ENCODE results near the gene EFS. TPM values are rescaled to one million over a fixed set of nuclear protein-coding genes. Genes with fewer than 3 reads are reported as not detected.
"Not testable (repeated sequence)": the region's sequence is repeated elsewhere in the genome, so short reads cannot be mapped to it uniquely, and the experiment has no call there.

EFS gene
- total RNA-seq, 1 donor from 2014 or later: not detected

DNA sequence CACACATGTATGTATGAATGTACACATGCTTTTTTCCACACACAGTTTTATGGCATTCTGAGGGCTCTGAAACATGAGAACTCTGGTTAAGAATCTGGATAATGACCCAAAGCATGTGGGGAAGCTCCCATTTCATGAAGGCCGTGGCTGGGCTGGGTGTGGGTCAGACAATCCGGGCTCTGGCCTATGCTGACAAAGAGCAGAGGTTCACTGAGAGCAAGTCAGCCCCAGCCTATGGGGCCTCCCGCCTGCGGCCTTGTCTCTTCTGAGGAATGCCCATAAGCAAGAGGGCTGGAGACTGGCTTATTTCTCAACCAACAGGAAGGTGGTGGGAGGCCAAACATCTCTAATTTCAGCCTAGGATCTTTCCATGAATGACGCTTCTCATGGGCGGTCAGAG, 34.6 kb upstream of the EFS start:
- no peak for DNase-seq (ENCODE audit: low read depth, low spot score)

DNA sequence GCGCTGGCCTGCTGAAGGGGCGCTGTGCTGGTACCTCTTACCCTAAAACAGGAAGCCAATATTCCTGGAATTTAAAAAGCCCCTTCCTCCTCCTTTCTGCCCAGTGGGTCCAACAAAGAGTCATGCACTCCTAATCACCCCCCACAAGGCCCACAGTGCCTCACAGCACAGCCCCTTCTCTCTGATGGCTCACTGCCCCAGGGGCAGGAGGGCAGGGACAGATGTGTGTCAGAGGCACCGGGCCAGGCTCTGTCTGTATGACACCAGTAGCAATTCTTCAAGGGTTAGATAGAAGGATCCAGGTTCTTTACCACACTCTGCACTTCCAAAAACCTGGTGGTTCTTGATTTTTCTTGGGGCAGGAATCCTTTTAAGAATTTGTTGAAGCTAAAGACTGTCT, 34.2 kb upstream of the EFS start:
- no peak for DNase-seq (ENCODE audit: low read depth, low spot score)

DNA sequence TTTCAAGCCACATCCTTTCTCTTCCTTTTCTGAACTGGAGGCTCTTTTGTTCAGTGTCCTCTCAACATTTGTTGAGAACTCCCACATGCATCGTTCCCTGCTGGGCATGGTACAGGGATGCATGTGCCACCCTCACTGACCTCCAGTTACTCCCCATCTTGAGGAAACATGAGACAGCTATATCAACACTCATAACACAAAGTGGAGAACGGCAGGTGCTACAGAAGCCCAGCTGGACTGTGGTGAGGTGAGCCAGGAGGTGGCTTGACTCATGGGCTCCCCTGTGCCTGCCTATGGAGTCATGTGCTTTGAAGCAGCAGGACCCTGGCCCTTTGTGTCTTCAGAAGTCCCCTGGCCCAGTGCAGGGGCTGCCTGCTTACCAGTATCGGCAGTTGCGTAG, 33.4 kb upstream of the EFS start:
- DNase-seq (ENCODE audit: low read depth, low spot score): no peak

GRCh38 chr14:23396781-23397407, 31.9 kb upstream of the EFS start:
- DNase-seq (ENCODE audit: low read depth, low spot score): no peak

DNA sequence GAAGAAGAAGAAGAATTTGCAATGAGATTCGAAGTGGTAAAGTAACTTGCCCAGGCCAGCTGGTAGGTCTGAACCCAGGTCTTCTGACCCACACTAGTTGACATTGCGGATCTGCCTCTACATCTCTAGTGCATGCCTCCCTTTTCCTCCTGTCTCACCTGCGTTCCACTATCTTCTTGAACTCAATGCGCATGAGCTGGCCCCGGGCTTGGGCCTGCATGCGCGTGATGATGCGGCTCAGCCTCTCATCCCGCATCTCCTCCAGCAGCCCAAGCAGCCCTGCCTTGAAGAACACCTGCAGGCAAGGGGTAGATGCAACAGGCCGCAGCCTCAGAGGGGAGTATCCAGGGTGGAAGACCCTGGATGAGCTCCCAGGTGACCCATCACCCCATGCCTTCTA, 31.2 kb upstream of the EFS start:
- DNase-seq (ENCODE audit: low read depth, low spot score): no peak

DNA sequence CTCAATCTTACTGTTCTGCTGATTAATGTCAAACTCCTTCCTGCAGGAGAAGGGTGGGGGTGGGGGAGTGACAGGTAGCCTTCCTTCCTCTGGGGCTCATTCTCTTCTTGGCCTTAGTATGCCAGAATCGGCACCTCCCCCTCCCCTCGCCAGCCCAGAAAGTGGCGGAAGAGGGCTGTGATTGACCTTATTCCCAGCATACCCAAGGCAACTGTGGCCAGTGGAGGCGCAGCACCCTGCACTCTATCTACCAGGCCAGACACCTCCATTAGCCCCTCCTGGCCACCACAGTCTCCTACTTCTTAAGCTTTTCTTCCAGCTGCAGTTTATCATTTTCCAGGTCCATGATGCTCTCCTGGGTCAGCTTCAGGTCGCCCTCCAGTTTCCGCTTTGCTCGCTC, 27.6 kb upstream of the EFS start:
- no peak for DNase-seq (ENCODE audit: low read depth, low spot score)

GRCh38 chr14:23389871-23390270, 24.9 kb upstream of the EFS start:
- DNase-seq (ENCODE audit: low read depth, low spot score): not testable (repeated sequence)

DNA sequence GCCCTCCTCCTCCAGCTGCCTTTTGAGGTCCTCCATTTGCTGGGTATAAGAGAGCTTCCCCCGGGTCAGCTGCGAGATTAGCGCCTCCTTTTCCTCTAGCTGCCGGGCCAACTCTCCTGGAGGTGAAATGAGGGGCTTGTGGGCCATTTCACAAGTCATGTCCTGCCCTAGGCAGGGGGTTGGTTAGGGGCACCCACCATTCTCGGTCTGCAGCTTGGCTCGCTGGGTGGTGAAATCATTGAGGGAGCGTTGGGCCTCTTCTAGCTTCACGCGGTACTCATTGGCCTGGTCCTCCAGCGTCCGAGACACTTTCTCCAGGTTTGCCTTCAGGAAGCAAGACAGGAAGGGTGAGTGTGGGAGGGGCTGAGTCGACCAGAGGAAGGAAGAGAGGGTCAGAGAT, 24.4 kb upstream of the EFS start:
- no peak for DNase-seq (ENCODE audit: low read depth, low spot score)

DNA sequence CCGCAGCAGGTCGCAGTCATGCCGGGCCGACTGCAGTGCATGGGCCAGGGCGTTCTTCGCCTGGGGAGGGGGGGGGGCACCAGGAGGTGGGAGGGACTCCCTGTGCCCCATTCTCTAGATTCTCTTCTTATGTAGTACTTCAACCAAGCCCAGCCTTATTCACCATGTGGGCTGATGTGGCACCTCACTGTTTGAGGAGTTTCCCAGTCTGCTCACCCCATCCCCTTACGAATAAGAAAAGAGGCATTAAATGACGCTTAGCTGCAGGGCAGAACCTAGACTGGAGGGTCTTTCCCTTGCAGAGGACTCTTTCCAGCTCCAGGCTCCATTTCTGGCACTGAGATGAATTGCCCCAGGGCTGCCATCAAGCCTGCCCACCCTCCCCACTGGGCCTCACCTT, 24.0 kb upstream of the EFS start:
- DNase-seq (ENCODE audit: low read depth, low spot score): no peak

DNA sequence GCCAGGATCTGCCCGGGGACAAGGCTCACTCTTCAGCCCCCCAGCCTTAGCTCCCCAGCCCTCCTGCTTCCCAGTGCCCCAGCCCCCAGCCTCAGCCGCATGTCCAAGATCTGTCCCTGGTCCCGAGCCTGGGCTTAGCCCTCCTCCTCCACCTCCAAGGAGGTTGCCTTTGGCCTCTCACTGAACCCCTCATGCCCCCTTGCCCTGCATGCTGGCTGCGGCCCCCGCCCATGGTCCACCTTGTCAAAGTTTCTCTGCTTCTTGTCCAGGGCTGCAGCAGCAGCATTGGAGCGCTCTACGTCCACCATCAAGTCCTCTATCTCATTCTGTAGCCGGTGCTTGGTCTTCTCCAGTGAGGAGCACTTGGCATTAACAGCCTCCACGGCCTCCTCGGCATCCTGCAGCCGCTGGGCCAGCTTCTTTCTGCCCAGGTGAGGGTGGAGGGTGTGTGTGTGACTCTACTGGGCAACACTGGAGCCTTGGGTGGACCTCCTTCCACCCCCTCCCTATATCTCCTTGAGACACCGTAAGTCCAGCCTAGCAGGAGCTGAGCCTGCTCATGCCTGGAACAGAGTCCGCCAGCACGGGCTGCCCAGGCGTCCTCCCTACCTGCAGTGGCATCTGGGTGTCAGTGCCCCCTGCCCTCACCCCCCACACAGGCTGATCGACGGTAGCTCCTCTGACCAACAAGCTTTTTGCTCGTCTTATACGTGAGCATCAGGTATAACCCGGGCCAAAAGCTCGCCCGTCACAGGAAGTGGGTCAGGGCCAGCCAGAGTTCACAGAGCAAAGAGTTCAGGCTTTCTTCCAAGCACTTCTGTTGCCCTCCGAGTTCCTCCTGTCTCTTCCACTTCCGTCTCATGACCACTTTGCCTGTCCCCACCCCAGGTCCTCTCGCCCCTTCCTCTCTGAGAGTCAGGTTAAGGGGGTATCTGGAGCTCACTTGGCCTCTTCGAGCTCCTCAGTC, 23.2 kb upstream of the EFS start:
- DNase-seq (ENCODE audit: low read depth, low spot score): no peak

DNA sequence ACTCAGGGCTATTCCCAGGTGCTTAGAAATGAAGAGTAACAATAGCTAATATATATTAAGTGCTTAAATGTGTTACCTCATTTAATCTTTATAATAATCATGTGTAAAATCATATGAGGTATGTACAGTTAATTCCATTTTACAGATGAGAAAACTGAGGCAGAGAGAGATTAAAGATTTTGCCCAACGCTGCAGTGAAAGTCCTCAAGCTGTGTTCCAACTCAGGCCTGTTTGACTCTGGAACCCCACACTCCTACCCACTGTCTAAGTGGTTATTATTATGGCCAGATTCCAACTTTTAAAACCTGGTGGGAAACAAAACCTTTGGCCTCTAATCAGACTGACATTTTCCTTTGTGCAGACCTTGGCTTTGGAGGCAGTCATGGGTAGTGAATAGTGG, 22.0 kb upstream of the EFS start:
- no peak for DNase-seq (ENCODE audit: low read depth, low spot score)

DNA sequence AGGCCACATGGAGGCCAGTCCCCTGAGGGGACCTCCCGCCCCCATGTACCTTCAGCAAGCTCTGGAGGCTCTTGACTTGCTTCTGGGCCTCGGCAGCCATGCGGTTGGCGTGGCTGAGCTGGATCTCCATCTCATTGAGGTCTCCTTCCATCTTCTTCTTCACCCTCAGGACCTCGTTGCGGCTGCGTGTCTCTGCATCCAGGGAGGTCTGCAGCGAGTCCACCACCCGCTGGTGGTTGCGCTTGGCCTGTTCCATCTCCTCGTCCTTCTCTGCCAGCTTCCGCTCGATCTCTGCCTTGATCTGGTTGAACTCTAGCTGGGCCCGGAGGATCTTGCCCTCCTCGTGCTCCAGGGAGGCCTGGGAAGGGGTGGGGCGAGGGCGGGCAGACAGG, 21.3 kb upstream of the EFS start:
- DNase-seq (ENCODE audit: low read depth, low spot score): not testable (repeated sequence)

DNA sequence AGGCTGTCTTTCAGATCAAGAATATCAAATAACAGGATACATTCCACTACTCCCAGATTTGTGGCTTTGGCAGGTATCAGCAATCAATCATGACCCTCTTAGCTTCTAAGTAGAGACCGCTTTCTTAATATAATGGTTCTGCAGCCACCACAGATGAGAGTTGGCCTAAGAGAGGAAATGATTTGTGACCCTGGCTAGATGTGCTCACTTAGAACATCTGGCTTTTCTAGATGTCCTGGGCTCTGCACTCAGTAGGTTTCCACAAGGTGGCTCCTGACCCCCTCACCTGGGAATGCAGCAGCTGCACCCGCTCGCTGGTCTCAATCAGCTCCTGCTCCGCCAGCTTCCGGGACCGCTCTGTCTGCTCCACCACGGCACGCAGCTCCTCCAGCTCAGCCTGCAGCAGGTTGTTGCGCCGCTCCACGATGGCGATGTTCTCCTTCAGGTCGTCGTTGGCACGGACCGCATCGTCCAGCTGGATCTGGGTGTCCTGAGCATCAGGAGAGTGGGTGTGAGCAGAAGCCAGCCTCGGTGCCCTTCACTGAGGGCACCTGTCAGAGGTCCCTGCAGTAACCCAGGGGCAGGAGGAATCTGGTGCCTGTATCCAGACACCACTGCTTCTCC, 20.8 kb upstream of the EFS start:
- DNase-seq (ENCODE audit: low read depth, low spot score): no peak

DNA sequence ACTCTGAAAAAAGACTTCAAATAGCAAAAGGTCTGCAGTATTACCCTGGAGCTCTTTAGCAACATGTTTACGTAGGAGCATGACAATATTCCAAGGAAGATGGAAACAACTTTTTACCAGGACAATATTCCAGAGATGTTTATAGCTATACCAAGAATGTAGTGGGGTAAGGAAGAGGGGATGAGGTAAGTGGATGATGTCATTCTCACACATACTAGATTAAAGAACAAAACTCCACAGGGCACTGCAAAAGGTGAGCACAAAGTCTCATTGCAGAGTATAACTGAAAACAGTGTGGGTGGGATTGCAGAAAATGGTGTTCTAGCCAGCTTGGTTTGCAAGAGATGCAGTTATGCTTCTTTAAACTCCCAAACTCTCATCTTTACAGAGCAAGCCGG, 20.3 kb upstream of the EFS start:
- no peak for DNase-seq (ENCODE audit: low read depth, low spot score)

DNA sequence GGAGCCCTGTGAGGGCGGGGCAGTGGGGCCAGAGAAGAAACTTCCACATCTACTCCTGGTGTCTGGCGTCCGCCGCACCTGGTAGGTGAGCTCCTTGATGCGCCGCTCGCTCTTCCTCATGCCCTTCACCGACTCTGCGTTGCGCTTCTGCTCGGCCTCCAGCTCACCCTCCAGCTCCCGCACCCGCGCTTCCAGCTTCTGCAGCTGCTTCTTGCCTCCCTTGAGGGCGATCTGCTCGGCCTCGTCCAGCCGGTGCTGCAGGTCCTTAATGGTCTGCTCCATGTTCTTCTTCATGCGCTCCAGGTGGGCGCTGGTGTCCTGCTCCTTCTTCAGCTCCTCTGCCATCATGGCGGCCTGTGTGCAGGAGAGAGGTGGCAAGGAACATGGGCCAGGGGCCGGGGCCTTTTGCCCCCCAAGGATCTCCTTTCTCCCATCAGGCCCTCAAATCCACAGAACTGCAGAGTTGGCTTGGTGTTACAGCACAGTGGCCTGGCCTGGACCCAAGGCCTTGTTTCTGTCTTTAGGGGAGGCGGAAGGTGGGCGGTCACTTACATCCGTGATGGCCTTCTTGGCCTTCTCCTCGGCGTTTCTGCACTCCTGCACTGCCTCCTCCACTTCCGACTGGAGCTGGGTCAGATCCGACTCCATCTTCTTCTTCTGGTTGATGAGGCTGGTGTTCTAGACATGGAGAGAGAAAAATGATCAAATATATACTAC, 19.6 kb upstream of the EFS start:
- DNase-seq (ENCODE audit: low read depth, low spot score): no peak

DNA sequence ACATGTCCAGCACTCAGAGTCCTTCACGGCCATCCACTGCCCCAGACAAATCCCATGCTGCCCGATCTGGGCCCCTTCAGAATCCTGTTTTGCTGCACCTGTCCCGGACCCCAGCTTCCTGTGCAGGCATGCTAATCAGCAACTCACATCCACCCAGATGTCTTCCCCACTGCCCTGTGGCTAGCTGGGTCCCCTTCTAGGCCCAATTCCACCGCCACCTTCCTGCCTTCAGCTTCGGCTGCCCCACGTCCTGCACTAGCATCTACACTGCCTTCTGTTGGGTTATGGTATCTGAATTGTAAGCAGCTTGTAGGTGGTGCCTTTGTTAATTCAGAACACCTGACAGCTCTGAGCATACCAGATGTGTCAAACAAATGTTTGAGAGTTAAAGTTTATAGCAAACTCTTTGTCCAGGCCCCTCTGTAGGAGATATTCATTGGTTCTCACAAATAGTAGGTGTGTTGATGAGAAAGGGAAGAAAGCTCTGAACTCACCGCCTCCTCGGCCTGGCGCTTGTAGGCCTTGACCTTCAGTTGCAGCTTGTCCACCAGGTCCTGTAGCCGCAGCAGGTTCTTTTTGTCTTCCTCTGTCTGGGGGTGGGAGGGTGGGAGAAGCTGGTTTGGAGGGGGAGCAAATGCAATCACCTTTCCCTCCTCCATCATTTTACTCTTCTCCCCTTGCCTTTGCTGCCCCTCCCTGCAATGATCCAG, 17.9 kb upstream of the EFS start:
- DNase-seq (ENCODE audit: low read depth, low spot score): no peak

- DNase-seq (ENCODE audit: low read depth, low spot score): no peak
Measured at GRCh38 chr14:23382276-23382675, 17.3 kb upstream of the EFS start.

- DNase-seq (ENCODE audit: low read depth, low spot score): no peak
Measured at GRCh38 chr14:23381871-23382270, 16.9 kb upstream of the EFS start.

GRCh38 chr14:23380976-23381375, 16.0 kb upstream of the EFS start:
- no peak for DNase-seq (ENCODE audit: low read depth, low spot score)

GRCh38 chr14:23380197-23380914, 15.4 kb upstream of the EFS start:
- DNase-seq (ENCODE audit: low read depth, low spot score): no peak
